Measurements from ENCODE around the gene FOXE3.

The FOXE3 gene

DNA sequence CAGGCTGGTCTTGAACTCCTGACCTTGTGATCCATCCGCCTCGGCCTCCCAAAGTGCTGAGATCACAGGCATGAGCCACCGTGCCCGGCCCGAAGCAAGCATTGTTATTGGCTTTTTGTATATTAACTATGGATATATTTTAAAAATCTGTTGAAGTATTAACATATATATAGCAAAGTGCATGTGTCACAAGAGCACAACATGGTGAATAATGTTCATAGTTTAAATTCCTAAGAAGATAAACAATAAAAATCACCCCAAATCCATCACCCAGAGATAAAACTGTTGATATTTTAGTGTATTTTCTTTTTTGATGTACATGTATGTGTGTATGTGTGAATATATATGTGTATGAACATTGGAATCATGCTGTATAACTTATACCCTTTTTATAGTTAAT is 9.1 kb upstream of the FOXE3 start:
- DNase-seq, result no peak

GRCh38 chr1:47407481-47407880 is 8.6 kb upstream of the FOXE3 start:
- DNase-seq, result peak in 1 of 2 experiments; percentile 6

GRCh38 chr1:47409311-47410067 is 6.6 kb upstream of the FOXE3 start:
- no peak for DNase-seq

- DNase-seq, result no peak
These were observed 6.0 kb upstream of the FOXE3 start for GRCh38 chr1:47410068-47410455.

GRCh38 chr1:47411436-47411835 is 4.6 kb upstream of the FOXE3 start:
- no peak for DNase-seq

- no peak for DNase-seq
These were observed 3.6 kb upstream of the FOXE3 start for GRCh38 chr1:47412437-47412836.

DNA sequence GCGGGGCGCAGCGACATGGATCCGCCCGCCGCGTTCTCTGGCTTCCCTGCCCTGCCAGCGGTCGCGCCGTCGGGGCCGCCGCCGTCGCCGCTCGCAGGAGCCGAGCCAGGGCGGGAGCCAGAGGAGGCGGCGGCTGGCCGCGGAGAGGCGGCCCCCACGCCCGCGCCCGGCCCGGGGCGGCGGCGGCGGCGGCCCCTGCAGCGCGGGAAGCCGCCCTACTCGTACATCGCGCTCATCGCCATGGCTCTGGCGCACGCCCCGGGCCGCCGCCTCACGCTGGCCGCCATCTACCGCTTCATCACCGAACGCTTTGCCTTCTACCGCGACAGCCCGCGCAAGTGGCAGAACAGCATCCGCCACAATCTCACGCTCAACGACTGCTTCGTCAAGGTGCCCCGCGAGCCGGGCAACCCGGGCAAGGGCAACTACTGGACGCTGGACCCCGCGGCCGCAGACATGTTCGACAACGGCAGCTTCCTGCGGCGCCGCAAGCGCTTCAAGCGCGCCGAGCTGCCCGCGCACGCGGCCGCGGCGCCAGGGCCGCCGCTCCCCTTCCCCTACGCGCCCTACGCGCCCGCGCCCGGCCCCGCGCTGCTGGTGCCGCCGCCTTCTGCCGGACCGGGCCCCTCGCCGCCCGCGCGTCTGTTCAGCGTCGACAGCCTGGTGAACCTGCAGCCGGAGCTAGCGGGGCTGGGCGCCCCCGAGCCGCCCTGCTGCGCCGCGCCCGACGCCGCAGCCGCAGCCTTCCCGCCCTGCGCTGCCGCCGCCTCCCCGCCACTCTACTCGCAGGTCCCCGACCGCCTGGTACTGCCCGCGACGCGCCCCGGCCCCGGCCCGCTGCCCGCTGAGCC is 459 bp downstream of the FOXE3 start:
- DNase-seq, result peak in 1 of 2 experiments; percentile 33

DNA sequence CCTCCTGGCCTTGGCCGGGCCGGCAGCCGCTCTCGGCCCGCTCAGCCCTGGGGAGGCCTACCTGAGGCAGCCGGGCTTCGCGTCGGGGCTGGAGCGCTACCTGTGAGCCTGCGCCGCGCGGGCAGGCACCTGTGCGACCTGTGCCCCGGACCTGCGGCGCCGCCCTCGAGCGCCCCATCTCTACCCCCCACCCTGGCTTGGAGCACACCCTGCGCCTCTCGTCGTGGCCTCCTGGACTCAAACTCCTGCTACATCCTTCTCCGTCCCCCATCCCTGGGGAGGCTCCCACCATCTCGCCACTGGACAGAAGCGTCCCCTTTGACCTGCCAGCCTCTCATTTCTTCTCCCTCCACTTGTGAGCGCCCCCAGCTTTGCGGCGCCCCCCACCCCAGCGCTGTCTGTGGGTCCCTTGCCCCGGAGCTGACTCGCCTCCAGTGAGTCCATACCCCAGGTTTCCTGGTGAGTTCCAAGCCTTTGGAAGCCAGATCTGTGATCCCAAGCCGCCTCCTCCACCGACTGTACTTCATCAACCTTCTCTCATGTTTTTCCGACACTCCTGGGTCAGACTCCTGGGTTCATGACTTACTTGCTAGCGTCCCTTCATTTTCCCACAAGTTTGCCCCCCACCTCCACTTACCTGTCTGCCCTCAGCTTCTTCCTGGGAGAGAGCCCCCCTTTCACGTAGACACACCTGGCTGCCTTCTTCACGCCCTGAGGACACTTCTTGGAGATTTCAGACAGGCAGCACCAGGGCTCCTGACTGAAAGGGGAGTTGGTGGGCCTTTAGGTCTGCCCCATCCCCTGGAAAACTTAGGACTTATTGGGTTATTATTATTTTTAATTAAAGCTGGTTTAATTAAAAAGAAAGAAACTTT is 1.3 kb downstream of the FOXE3 start:
- no peak for DNase-seq

DNA sequence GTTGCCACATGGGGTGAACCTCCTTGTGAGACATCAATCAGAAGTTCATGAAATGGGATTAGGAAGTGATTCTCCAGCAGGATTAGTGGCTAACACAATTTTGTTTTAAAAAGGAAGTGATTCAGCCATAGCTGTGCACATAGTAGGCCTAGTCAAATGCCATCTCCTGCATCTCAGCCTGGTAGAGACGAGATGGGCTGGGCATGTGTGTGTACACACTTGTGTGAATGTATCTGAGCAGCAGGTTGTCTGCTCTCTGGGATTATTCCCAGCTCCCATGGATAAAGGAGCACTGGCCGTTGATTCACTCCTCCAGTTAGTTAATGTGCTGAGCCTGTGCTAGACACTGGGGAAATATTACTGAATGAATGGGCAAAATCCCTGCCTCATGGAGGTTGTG is 2.0 kb downstream of the FOXE3 start:
- no peak for DNase-seq

GRCh38 chr1:47418681-47419325 is 2.7 kb downstream of the FOXE3 start:
- no peak for DNase-seq

GRCh38 chr1:47420547-47420946 is 4.5 kb downstream of the FOXE3 start:
- no peak for DNase-seq

DNA sequence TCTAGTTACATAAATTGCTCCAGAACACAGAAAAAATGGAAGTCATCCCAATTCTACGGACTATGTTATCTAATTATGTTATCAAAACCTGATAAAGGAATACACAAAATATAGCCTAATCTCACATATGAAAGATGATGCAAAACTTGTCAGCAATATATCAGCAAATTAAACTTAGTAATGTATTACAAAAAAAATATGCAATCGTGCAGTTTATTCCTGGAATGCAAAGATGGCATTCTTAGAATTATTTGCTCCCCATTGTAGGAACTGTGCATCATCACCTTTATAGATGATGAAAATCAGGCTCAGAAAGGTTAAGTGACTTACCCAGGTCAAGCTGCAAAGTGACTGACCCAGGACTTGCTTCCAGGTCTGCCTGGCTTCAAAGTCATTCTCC is 7.8 kb downstream of the FOXE3 start:
- no peak for DNase-seq

DNA sequence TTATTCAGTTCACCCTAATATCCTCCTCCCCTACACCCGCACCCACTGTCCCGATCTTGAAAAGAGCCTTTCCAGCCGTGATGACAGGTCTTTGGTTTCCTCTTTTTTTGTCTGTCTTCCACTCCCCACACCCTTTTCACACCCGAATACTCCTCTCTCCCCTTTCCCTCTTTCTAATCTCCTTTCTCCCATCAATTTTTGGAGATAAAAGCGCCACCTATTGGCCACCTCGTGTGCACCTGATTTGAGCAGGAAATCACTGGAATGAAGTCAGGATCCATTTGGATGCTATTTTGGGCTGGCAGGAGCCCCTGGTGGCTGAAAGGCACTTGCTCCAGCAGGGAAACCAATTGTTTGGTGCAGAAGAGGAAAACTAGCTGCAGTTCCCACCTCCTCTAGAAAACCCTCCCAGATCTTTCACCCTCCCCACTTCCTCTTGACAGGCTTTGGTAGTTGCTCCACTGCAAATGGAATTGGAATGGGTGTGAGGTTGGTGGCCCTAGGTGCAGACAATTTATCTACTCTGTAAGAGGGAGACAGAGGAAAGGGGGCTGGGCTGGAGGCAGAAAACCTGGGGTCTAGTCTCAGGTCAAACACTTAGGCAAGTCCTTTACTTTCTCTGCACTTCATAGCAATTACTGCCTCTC is 8.4 kb downstream of the FOXE3 start:
- DNase-seq, result peak; percentile 77 to 80

- no peak for DNase-seq
These were observed 15.4 kb downstream of the FOXE3 start for GRCh38 chr1:47431534-47431933.

DNA sequence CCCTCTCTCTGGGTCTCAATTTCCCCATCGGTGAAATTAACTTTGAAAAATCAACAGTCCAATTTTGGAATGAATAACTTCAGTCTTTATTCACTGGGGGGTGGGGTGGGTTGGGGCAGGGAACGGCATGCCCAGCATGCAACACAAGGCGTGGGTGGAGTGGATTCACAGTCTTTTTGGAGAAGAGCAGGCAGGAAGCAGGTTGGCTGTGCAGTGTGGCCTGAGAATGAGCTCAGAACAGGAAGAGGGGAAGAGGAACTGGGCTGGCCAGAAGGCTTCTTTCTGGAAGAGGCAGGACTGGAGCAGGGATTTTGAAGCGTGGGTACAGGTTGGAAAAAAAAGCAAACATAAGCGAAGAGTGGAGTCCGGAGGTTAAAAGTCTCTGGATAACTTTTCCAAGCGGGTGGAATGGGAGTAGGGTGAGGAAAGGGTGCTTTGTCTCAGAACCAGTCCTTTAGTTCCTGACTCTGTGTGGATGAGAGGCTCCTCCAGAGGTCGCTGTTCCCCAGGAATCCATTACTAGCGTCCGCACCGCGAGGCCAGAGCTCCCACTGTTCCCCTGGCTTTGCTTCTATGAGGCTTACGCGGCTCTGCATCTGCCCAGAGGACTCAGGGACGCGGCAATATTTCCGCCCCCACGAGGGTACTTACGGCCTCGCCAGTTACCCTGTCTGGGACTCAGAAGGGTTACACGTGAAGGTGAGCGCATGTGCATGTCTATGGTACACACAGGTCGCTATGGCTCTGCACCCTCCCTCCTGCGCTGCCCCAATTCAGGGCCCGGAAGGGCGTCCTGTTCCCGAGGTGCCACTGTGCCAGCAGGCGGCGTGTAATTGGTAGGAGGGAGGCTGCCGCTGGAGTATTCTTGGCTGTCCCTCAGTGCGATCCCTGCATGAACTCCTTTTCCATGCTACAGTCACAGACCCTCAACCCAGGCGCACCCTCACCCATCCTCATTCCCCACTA is 16.3 kb downstream of the FOXE3 start:
- peak; percentile 35 to 79 for DNase-seq

DNA sequence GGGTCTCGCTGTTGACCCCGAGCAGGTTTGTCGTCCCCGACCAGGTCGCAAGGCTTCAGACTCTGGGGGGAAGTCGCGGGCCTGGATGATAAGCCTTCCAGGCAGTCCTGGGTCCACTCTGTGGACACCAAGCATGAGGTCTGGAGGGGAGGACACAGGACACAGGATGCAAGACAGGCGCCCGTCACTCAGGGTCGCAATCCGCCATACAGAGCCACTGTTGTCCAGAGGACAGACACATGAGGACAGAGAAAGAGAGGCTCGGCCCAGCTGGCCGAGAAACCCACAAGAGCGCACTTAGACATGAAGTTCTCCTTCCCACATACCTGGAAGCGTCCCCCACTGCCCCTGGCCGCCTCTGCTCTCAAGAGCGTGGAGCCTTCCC is 16.9 kb downstream of the FOXE3 start:
- DNase-seq, result no peak

DNA sequence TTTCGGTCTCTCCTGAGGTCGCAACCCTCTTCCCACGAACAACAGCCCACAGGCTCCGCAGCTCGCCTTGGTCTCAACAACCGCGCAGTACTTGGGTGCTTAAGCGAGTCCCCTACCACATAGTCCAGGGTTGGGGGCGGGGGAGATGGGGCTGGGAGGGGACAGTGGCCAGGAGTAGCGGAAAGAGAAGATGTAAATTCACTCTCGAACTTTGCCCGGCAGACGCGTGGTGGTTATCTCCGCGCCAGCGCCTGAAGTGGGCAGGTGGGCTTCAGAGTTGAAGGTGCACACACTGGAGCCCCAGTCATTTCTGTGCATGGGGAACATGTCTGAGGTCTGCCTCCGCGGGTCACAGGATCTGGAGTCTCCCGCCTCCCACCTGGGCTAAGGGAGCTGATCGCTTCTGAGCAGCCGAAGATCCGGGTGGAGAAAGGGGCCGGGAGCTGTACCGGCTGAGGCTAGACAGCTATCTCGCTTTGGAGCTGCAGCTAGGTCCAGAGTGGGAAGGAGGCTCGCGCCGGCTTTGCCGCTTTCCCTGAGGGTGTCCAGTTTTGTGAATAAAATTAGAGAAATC is 17.5 kb downstream of the FOXE3 start:
- DNase-seq, result no peak

DNA sequence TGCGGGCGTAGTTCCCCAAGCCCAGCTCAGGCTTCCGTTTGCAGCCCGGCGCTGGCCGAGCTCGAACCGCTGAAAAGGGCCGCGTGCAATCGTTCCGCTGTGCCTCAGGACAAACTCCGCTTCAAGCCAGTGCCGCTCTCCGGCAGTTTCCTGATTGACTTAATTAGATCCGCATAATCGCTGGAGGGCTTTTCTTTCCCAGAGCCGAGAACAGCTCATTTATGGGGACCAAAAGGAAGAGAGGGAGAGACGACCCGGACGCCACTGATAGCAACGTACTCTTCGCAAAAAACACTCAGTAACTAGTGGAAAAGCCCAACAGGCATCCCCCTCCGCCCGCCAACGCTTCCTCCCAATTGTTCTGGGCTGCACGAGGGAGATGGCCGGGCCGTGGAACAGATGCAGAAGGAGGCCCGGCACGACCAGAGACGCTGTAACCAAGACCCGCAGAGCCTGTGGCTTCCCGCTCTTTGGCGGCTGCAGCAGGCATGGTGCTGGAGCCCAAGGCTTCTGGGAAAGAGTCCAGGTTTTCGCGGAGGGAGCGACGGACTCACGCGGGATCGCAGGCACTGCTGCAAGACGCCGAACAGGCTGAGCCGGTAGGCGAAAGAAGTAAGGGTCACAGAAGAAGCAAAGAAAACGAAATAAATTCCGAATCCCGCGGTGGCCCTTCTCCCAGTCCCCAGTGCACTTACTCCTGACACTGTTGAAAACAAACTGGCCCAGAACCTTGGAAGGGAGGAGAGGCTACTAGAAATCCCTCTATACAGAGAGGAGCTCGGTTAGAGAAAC is 18.2 kb downstream of the FOXE3 start:
- no peak for DNase-seq

DNA sequence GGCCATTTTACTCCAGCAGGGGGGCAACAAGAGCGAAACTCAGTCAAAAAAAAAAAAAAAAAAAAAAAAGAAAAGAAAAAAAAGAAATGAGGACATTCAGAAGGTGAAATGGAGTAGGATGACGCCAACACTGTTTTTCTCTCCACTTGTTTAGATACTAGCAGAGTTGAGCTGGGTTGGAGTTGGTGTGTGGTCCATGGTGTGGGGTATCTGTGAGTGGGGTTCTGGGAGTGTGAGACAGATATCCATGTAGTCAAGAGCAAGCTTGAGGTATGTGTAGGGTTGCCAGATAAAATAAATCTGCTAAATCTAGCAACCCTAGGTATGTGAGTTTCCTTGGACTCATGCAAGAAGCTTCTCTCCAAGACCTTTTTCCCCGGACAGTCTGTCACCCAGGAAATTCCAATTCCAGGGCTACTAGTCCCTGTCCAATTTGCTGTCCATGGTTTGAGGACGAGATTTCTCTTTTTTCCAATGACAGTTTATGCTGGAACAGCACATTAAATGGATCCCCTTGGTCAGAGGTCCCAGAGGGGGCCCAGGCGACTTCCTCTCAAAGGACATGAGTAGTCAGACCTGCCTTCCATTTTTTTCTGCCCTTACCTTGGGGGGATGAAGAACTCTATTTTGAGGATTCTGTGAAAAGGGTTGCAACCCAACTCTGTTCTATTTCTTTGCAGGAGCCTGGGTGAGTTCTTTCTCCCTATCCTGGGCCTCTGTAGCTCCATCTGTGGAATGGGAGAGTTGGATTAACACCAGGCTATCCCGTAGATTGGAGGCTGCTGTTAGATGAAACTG is 19.6 kb downstream of the FOXE3 start:
- no peak for DNase-seq

Data from NCI-H524 (cell line).